ENCODE data around the gene CD226. TPM values are rescaled to one million over a fixed set of nuclear protein-coding genes. Genes with fewer than 3 reads are reported as not detected.
"Not testable (repeated sequence)": the region's sequence is repeated elsewhere in the genome, so short reads cannot be mapped to it uniquely, and the experiment has no call there.

CD226 gene
- total RNA-seq, 1 donor from 2014 or later: 0.91 TPM

DNA sequence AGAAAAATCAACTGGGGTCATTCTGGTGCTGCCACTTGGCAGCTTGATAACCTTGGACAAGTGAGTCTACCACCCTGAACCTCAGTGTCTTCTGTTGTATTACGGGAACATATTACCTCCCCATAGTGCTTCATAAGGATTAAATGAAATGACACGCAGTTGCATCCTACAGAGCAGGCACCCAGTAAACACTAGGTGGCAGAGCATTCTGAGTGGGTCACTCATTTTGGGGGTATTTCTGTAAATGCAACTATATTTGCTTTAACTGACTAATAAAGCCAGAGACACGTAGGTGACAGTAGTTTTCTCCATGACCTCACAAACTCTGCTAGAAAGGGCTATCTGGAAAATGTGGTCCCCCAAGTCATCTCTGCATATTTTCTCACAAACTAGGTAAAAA is 4.7 kb downstream of the CD226 start:
- no peaks in the 10 kb centered on the region for H3K9me3 ChIP-seq (replicated peaks)
- no peak overlapping the region for H3K27ac ChIP-seq (replicated peaks)
- no peaks in the 10 kb centered on the region for H3K36me3 ChIP-seq
- intact Hi-C loops (cut with micrococcal nuclease): no loop called here
- TF ChIP-seq, protein P1, sequence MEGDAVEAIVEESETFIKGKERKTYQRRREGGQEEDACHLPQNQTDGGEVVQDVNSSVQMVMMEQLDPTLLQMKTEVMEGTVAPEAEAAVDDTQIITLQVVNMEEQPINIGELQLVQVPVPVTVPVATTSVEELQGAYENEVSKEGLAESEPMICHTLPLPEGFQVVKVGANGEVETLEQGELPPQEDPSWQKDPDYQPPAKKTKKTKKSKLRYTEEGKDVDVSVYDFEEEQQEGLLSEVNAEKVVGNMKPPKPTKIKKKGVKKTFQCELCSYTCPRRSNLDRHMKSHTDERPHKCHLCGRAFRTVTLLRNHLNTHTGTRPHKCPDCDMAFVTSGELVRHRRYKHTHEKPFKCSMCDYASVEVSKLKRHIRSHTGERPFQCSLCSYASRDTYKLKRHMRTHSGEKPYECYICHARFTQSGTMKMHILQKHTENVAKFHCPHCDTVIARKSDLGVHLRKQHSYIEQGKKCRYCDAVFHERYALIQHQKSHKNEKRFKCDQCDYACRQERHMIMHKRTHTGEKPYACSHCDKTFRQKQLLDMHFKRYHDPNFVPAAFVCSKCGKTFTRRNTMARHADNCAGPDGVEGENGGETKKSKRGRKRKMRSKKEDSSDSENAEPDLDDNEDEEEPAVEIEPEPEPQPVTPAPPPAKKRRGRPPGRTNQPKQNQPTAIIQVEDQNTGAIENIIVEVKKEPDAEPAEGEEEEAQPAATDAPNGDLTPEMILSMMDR (IDR thresholded peaks at IDR 0.05; ENCODE audit: borderline replicate concordance): no peak
- no peak overlapping the region for H3K4me3 ChIP-seq
- H3K4me1 ChIP-seq: peaks cover 7% of the 10 kb centered on the region
- H3K27me3 ChIP-seq (ENCODE audit: low read depth): no peaks in the 10 kb centered on the region
- DNase-seq: no peak

DNA sequence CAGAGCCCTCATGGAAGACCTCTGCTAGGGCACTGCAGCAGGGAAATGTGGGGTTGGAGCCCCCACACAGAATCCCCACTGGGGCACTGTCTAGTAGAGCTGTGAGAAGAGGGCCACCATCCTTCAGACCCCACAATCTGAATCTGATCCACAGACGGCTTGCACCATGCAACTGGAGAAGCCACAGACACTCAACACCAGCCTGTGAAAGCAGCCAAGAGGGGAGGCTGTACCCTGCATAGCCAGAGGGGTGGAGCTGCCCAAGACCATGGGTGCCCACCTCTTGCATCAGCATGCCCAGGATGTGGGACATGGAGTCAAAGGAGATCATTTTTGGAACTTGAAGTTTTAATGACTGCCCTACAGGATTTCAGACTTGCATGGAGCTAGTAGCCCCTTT is 6.5 kb downstream of the CD226 start:
- Histone ChIP-seq H3K27ac (replicated peaks) (no peak overlapping the region), H3K9me3 (replicated peaks) (no peaks in the 10 kb centered on the region), H3K27me3 (ENCODE audit: low read depth) (no peaks in the 10 kb centered on the region), H3K36me3 (no peaks in the 10 kb centered on the region), H3K4me3 (no peak overlapping the region), H3K4me1 (peaks cover 11% of the 10 kb centered on the region)
- TF ChIP-seq, protein P1 (IDR thresholded peaks at IDR 0.05; ENCODE audit: borderline replicate concordance): no peak
- intact Hi-C loops (cut with micrococcal nuclease): no loop called here
- DNase-seq: no peak

DNA sequence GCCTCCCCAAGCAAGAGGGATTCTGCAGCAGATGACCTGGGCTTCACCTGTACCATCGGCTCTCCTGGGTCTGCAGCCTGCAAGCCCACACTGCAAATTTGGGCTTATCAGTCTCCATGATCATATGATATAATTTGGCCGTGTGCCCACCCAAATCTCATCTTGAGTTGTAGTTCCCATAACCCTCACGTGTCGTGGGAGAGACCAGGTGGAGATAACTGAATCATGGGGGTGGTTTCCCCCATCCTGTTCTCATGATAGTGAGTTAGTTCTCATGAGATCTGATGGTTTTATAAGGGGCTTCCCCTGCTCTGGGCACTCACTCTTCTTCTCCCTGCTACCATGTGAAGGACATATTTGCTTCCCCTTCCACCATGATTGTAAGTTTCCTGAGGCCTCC is 7.9 kb downstream of the CD226 start:
- H3K36me3 ChIP-seq: not testable (repeated sequence)

DNA sequence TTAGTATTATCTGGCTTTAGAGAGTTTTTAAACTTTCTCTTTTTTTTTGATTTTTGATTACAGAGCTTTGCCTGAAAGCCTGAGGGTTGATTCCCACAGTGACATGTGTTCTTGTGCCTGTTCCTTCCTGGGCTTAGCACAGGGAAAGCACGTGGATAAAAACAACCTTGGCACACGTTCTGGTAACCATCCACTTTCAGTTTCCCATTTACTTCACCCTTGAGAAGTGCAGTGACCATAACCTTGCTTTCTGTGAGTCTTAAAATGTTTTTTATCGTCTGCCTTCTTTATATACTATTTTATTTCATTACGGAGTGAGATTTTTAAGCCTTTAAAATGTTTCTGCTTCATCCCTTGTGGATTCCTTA is 11.5 kb downstream of the CD226 start:
- Histone ChIP-seq H3K4me3 (no peak overlapping the region), H3K27ac (replicated peaks) (peak overlapping the region; percentile 51), H3K36me3 (no peaks in the 10 kb centered on the region), H3K4me1 (peaks cover 16% of the 10 kb centered on the region), H3K9me3 (replicated peaks) (no peaks in the 10 kb centered on the region), H3K27me3 (ENCODE audit: low read depth) (no peaks in the 10 kb centered on the region)
- intact Hi-C loops (cut with micrococcal nuclease): no loop called here
- no peak for DNase-seq
- TF ChIP-seq, protein P1 (IDR thresholded peaks at IDR 0.05; ENCODE audit: borderline replicate concordance): no peak

More for the DNA sequence above, 7.9 kb downstream of the CD226 start:
- H3K9me3 ChIP-seq (replicated peaks); H3K4me3 ChIP-seq; H3K27me3 ChIP-seq (ENCODE audit: low read depth); DNase-seq; intact Hi-C loops (cut with micrococcal nuclease); H3K27ac ChIP-seq (replicated peaks): not testable (repeated sequence)
- peaks cover 16% of the 10 kb centered on the region for H3K4me1 ChIP-seq

DNA sequence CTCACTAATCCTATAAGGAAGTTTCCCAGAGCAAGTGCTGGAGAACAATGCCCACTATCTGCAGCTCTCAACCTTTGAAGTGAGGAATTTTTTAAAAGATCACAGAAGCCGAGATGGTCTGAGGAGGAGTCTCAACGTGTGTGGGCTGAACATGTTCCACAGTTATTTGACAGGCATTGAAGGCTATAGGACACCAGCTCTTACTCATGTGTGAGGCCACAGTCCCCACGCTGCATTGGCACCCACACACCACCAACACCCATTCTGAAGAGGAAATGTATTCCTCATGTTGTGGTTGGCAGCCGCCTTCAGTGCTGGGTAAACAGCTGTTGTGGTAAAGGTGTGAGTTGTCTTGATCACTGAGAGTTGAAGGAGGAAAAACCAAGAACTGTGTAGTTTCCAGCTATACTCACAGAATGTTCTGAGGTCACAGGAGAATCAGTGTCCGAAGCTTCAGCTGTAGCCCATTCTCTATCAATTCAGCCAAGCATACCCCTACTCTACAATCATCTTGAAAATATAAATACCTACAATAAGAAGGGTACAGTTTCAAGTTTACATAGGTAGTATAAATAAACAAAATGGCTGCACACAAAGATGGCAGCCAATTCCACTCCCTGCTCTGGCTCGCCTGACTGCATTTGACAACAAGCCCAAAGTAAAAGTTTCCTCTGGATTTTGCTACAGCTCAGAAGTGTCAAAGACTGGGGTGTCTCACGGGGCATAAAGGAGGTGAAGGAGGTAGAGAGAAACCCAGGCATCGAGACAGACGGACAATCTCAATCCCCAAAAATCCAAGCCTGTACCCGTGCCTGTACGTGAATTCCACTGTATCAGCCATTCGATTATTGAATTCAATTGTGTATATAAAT is 12.1 kb downstream of the CD226 start:
- no peak overlapping the region for H3K4me3 ChIP-seq
- intact Hi-C loops (cut with micrococcal nuclease): no loop called here
- H3K9me3 ChIP-seq (replicated peaks): no peaks in the 10 kb centered on the region
- H3K4me1 ChIP-seq: peaks cover 16% of the 10 kb centered on the region
- no peaks in the 10 kb centered on the region for H3K36me3 ChIP-seq
- H3K27me3 ChIP-seq (ENCODE audit: low read depth): no peaks in the 10 kb centered on the region
- TF ChIP-seq, protein P1 (IDR thresholded peaks at IDR 0.05; ENCODE audit: borderline replicate concordance): no peak
- no peak for DNase-seq
- peak overlapping the region; percentile 51 for H3K27ac ChIP-seq (replicated peaks)

DNA sequence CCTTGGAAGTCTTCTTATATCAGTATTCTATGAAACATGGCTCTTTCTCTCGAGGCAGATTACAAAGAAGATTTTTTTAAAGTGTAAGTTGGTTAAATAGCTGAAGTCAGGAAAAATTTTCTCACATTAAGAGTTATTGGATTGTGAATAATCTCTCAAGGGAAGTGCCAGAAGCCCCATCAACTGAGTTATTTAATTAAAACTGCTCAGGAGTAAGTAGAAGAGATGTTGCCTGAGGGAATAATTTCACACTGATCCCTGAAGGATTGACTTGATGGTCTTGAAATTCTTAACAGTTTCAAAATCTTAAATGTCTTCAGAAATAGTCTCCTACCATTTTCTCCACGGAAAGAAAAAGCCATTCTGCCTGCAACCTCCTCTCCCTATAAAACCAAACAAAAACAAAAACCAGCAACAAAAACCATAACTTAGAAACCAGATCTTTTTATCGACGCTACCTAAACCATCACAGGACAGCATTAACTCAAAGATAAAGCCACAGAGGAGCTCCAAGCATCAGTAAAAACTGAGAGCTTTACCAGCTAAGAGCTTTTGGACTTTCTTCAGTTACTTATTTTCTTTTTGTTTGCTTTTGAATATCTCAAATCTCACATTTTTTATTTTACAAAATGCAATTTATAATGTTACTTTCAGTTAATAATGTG is 12.9 kb downstream of the CD226 start:
- TF ChIP-seq, protein P1 (IDR thresholded peaks at IDR 0.05; ENCODE audit: borderline replicate concordance): no peak
- intact Hi-C loops (cut with micrococcal nuclease): no loop called here
- H3K9me3 ChIP-seq (replicated peaks): no peaks in the 10 kb centered on the region

More for the DNA sequence above, 12.9 kb downstream of the CD226 start:
- no peaks in the 10 kb centered on the region for H3K36me3 ChIP-seq
- H3K4me3 ChIP-seq: no peak overlapping the region
- DNase-seq: no peak
- no peak overlapping the region for H3K27ac ChIP-seq (replicated peaks)
- H3K4me1 ChIP-seq: peaks cover 16% of the 10 kb centered on the region
- H3K27me3 ChIP-seq (ENCODE audit: low read depth): no peaks in the 10 kb centered on the region

Data from left ventricle myocardium inferior (tissue), 1 donor.